OCI-LY1 (cell line): ENCODE results near the gene IL33.

Experiments used
- H2AFZ ChIP-seq: fragments of 200-600 bp; sonication (generic), shearing (Covaris generic); 2 replicates; pipeline ENCODE4 v1.6.0; 2014; ENCODE audit warnings: antibody characterized with exemption, mild to moderate bottlenecking, low read length
- H3F3A ChIP-seq: fragments of 200-600 bp; sonication (generic), shearing (Covaris generic); 2 replicates; pipeline ENCODE4 v1.6.0; 2014; ENCODE audit warnings: mild to moderate bottlenecking, antibody characterized with exemption, low read length, moderate library complexity; ENCODE audit not compliant: insufficient read depth
- H3K27ac ChIP-seq: fragments of 200-600 bp; sonication (generic); 2 replicates; pipeline ENCODE4 v1.5.1; 2014; ENCODE audit warnings: low read length, mixed run types, mild to moderate bottlenecking, low read depth; ENCODE audit not compliant: poor library complexity, severe bottlenecking
- H3K27me3 ChIP-seq: fragments of 200-600 bp; sonication (generic); 2 replicates; pipeline ENCODE4 v1.6.0; 2014; ENCODE audit warnings: antibody characterized with exemption, mild to moderate bottlenecking, low read length, moderate library complexity; ENCODE audit not compliant: insufficient read depth
- H3K36me3 ChIP-seq: fragments of 200-600 bp; sonication (generic); 2 replicates; pipeline ENCODE4 v1.6.1; 2014; ENCODE audit warnings: mild to moderate bottlenecking, antibody characterized with exemption, low read length, moderate library complexity, mixed read lengths; ENCODE audit not compliant: insufficient read depth
- H3K4me1 ChIP-seq: fragments of 200-600 bp; sonication (generic); 2 replicates; pipeline ENCODE4 v1.5.1; 2014; ENCODE audit warnings: mild to moderate bottlenecking, low read length, moderate library complexity; ENCODE audit not compliant: insufficient read depth, severe bottlenecking
- H3K4me2 ChIP-seq: fragments of 200-600 bp; sonication (generic), shearing (Covaris generic); 2 replicates; pipeline ENCODE4 v1.6.1; 2014; ENCODE audit warnings: low read length
- H3K4me3 ChIP-seq: fragments of 200-600 bp; sonication (generic); 2 replicates; pipeline ENCODE4 v1.5.1; 2014; ENCODE audit warnings: low read length, low read depth, mild to moderate bottlenecking, mixed read lengths; ENCODE audit not compliant: poor library complexity, severe bottlenecking
- H3K79me2 ChIP-seq: fragments of 200-600 bp; shearing (Covaris generic); 2 replicates; pipeline ENCODE4 v1.6.1; 2016; ENCODE audit warnings: mixed run types, low read length, mixed read lengths; ENCODE audit not compliant: insufficient read depth
- H3K9ac ChIP-seq: fragments of 200-600 bp; sonication (generic), shearing (Covaris generic); 2 replicates; pipeline ENCODE4 v1.6.1; 2014; ENCODE audit warnings: mild to moderate bottlenecking, low read length, mixed read lengths
- H3K9me2 ChIP-seq: fragments of 200-600 bp; sonication (generic), shearing (Covaris generic); 2 replicates; pipeline ENCODE4 v1.6.1; 2014; ENCODE audit warnings: low read depth, mild to moderate bottlenecking, low read length, mixed read lengths
- H3K9me3 ChIP-seq: fragments of 200-600 bp; shearing (Covaris generic); 2 replicates; pipeline ENCODE4 v1.6.1; 2014; ENCODE audit warnings: low read length, mixed read lengths
- H4K20me1 ChIP-seq: fragments of 200-600 bp; sonication (generic), shearing (Covaris generic); 2 replicates; pipeline ENCODE4 v1.6.0; 2016; ENCODE audit warnings: mild to moderate bottlenecking, low read length; ENCODE audit not compliant: insufficient read depth
- CTCF ChIP-seq: fragments of 200-600 bp; sonication (generic), shearing (Covaris generic); IDR thresholded peaks from 2 replicates; pipeline ENCODE4 v1.5.1; 2017; ENCODE audit warnings: mild to moderate bottlenecking, antibody characterized with exemption, low read length, moderate library complexity, mixed read lengths
- EZH2 ChIP-seq: fragments of 200-600 bp; sonication (generic), shearing (Covaris generic); IDR thresholded peaks from 2 replicates; pipeline ENCODE4 v1.8.0; 2017; ENCODE audit warnings: borderline replicate concordance, mixed run types, mild to moderate bottlenecking, antibody characterized with exemption, low read length, moderate library complexity, mixed read lengths

Gene IL33

GRCh38 chr9:6239048-6239461 lies 23.4 kb downstream of the IL33 start:
- Histone ChIP-seq H3K27ac (no peak overlapping the region), H3K9me3 (no peaks in the 10 kb centered on the region), H2AFZ (no peak overlapping the region), H3F3A (no peaks in the 10 kb centered on the region), H3K9me2 (no peaks in the 10 kb centered on the region), H3K4me1 (no peaks in the 10 kb centered on the region), H3K9ac (no peak overlapping the region), H4K20me1 (no peaks in the 10 kb centered on the region), H3K4me3 (no peak overlapping the region), H3K4me2 (no peak overlapping the region), H3K36me3 (no peaks in the 10 kb centered on the region), H3K27me3 (no peaks in the 10 kb centered on the region), H3K79me2 (no peaks in the 10 kb centered on the region)
- no peak for TF ChIP-seq EZH2
- TF ChIP-seq CTCF, result no peak

GRCh38 chr9:6239694-6240093 lies 24.1 kb downstream of the IL33 start:
- no peak for TF ChIP-seq EZH2
- TF ChIP-seq CTCF, result no peak
- H3K9ac ChIP-seq, result no peak overlapping the region

GRCh38 chr9:6243746-6244145 lies 28.1 kb downstream of the IL33 start:
- Histone ChIP-seq H3K27me3 (no peaks in the 10 kb centered on the region), H3K36me3 (no peaks in the 10 kb centered on the region), H4K20me1 (no peaks in the 10 kb centered on the region), H3K9me3 (no peaks in the 10 kb centered on the region), H3K79me2 (no peaks in the 10 kb centered on the region), H3K4me2 (no peak overlapping the region), H3F3A (no peaks in the 10 kb centered on the region), H3K4me1 (no peaks in the 10 kb centered on the region), H3K9me2 (no peaks in the 10 kb centered on the region), H2AFZ (no peak overlapping the region), H3K27ac (no peak overlapping the region), H3K9ac (no peak overlapping the region), H3K4me3 (no peak overlapping the region)
- TF ChIP-seq EZH2 (no peak), CTCF (no peak)

More at GRCh38 chr9:6239694-6240093, 24.1 kb downstream of the IL33 start:
- H3K36me3 ChIP-seq, result no peaks in the 10 kb centered on the region
- H3K9me2 ChIP-seq, result no peaks in the 10 kb centered on the region
- no peaks in the 10 kb centered on the region for H3K79me2 ChIP-seq
- H3K4me1 ChIP-seq, result no peaks in the 10 kb centered on the region
- H3K27me3 ChIP-seq, result no peaks in the 10 kb centered on the region
- no peaks in the 10 kb centered on the region for H4K20me1 ChIP-seq
- H3K4me3 ChIP-seq, result no peak overlapping the region
- no peak overlapping the region for H2AFZ ChIP-seq
- no peak overlapping the region for H3K27ac ChIP-seq
- no peak overlapping the region for H3K4me2 ChIP-seq
- no peaks in the 10 kb centered on the region for H3K9me3 ChIP-seq
- no peaks in the 10 kb centered on the region for H3F3A ChIP-seq
